K562 (cell line): ENCODE measurements around the gene ZNF322. TPM values are rescaled to one million over a fixed set of nuclear protein-coding genes. Genes with fewer than 3 reads are reported as not detected.

Source experiments
- ATAC-seq: fragments of 200-7000 bp; cut with Tn5 transposase; 3 replicates; pipeline ENCODE4 v1.9.1; 2020; ENCODE audit warnings: moderate library complexity
- BruUV-seq: library from RNA; stranded (reverse); fragments of 400-500 nt; replicated peaks from 2 replicates; lab custom pipeline; 2021; lab: Mats Ljungman, UMichigan
- CTCF ChIA-PET: fragments of 300-600 bp; formaldehyde crosslinking; extraction: SDS; loops from one replicate; lab custom pipeline; 2021; ENCODE audit warnings: low intra/inter-chr PET ratio; lab: Yijun Ruan, JAX
- POLR2A ChIA-PET: fragments of 300-600, 350-650 bp; sonication (Branson Sonifier 250); formaldehyde crosslinking; extraction: SDS; loops from one replicate; lab custom pipeline; 2021; ENCODE audit warnings: antibody characterized with exemption, inconsistent platforms; lab: Yijun Ruan, JAX
- DNase-seq, 4 experiments: peaks; one replicate each; pipeline versions ENCODE4 v3.0.0 to v3.0.0-alpha.2; 2011 to 2018; ENCODE audit warnings: low spot score in 3 of 4, mixed read lengths in 3 of 4; ENCODE audit errors: extremely low read depth in 1 of 4
- FAIRE-seq: peaks from 2 replicates; lab custom pipeline; 2011; peaks lifted over from hg19 to GRCh38; lab: Jason Lieb, UNC
- H2AFZ ChIP-seq: 2 replicates; pipeline ENCODE4 v1.6.0; 2011; ENCODE audit warnings: low read depth, low read length, control low read depth, inconsistent platforms
- H3K27ac ChIP-seq: fragments of 200-600 bp; 3 replicates; pipeline ENCODE4 v1.8.0; 2011; ENCODE audit warnings: low read depth, mild to moderate bottlenecking, control low read depth, inconsistent platforms, low read length, moderate library complexity, mixed read lengths; ENCODE audit errors: extremely low read depth
- H3K27me3 ChIP-seq, 2 experiments: fragments of 300-600 bp in 1 of 2; 2 replicates in 1 of 2; 3 replicates in 1 of 2; pipeline versions ENCODE4 v1.6.0 to v1.8.0; 2011; ENCODE audit warnings: inconsistent platforms in 2 of 2, low read length in 2 of 2, mild to moderate bottlenecking in 1 of 2, mixed read lengths in 1 of 2, moderate library complexity in 1 of 2; ENCODE audit not compliant: control insufficient read depth in 2 of 2, insufficient read depth in 2 of 2
- H3K36me3 ChIP-seq: fragments of 300-600 bp; 3 replicates; pipeline ENCODE4 v1.8.0; 2011; ENCODE audit warnings: mild to moderate bottlenecking, low read length, inconsistent platforms; ENCODE audit not compliant: control insufficient read depth, insufficient read depth
- H3K4me1 ChIP-seq, 2 experiments: fragments of 200-600 bp in 1 of 2; replicated peaks in 1 of 2; 2 replicates in 1 of 2; 3 replicates in 1 of 2; pipeline versions ENCODE4 v1.5.1 to v1.8.0; 2011; ENCODE audit warnings: inconsistent platforms in 2 of 2, low read length in 2 of 2, mild to moderate bottlenecking in 1 of 2, mixed read lengths in 1 of 2, moderate library complexity in 1 of 2; ENCODE audit not compliant: control insufficient read depth in 2 of 2, insufficient read depth in 2 of 2
- H3K4me2 ChIP-seq: 2 replicates; pipeline ENCODE4 v1.6.1; 2011; ENCODE audit warnings: low read length, control low read depth, inconsistent platforms, mixed read lengths; ENCODE audit not compliant: insufficient read depth
- H3K4me3 ChIP-seq: fragments of 200-600 bp; sonication (generic), shearing (Covaris generic); 2 replicates; pipeline ENCODE4 v1.5.1; 2016; ENCODE audit warnings: control low read depth, inconsistent platforms
- H3K79me2 ChIP-seq: fragments of 200-600 bp; 3 replicates; pipeline ENCODE4 v1.8.0; 2011; ENCODE audit warnings: low read length, inconsistent platforms; ENCODE audit not compliant: control insufficient read depth, insufficient read depth
- H3K9ac ChIP-seq, 2 experiments: 2 replicates each; pipeline versions ENCODE4 v1.6.0 to v1.6.1; 2011; ENCODE audit warnings: low read depth in 2 of 2, low read length in 2 of 2, control low read depth in 1 of 2, inconsistent platforms in 1 of 2, mild to moderate bottlenecking in 1 of 2, mixed read lengths in 1 of 2; ENCODE audit not compliant: insufficient read depth in 1 of 2
- H3K9me1 ChIP-seq: one replicate; pipeline ENCODE4 v1.6.0; 2011; ENCODE audit warnings: inconsistent platforms, mild to moderate bottlenecking, low read length, moderate library complexity; ENCODE audit not compliant: control insufficient read depth, insufficient read depth
- H3K9me3 ChIP-seq: replicated peaks from 2 replicates; pipeline ENCODE4 v1.5.1; 2011; ENCODE audit warnings: low read depth, low read length, inconsistent platforms; ENCODE audit not compliant: control insufficient read depth, insufficient read depth
- H4K20me1 ChIP-seq: replicated peaks from 2 replicates; pipeline ENCODE4 v1.6.1; 2011; ENCODE audit warnings: low read length, inconsistent platforms, mixed read lengths; ENCODE audit not compliant: control insufficient read depth, insufficient read depth
- ATF3 ChIP-seq, 2 experiments: fragments of 450-650 bp in 1 of 2; sonication (generic) in 1 of 2; formaldehyde crosslinking in 1 of 2; IDR thresholded peaks in 1 of 2; conservative IDR thresholded peaks in 1 of 2; 2 replicates each; pipeline versions ENCODE4 v1.6.1 to v1.8.1; 2016 to 2023; ENCODE audit warnings: mild to moderate bottlenecking in 2 of 2, moderate library complexity in 2 of 2, inconsistent platforms in 1 of 2, missing genetic modification reagents in 1 of 2
- BRD9 ChIP-seq: fragments of 450-650 bp; IDR thresholded peaks from 2 replicates; pipeline ENCODE4 v1.6.1; 2018; ENCODE audit warnings: low read depth; ENCODE audit not compliant: partially characterized antibody
- DPF2 ChIP-seq: fragments of 450-650 bp; IDR thresholded peaks from 2 replicates; pipeline ENCODE4 v1.6.1; 2016
- FOXK2 ChIP-seq, 2 experiments: fragments of 450-650 bp; IDR thresholded peaks in 1 of 2; conservative IDR thresholded peaks in 1 of 2; 2 replicates each; pipeline ENCODE4 v1.6.1; 2016; ENCODE audit warnings: low read depth in 2 of 2, mild to moderate bottlenecking in 1 of 2
- GATA2 ChIP-seq: sonication (generic); formaldehyde crosslinking; IDR thresholded peaks from 2 replicates; pipeline ENCODE4 v1.4.0; 2020; ENCODE audit warnings: mild to moderate bottlenecking, missing genetic modification reagents
- MTA1 ChIP-seq: fragments of 450-650 bp; IDR thresholded peaks from 2 replicates; pipeline ENCODE4 v1.6.1; 2017; ENCODE audit warnings: borderline replicate concordance
- SMARCA4 ChIP-seq: fragments of 450-650 bp; IDR thresholded peaks from 2 replicates; pipeline ENCODE4 v1.6.1; 2016
- TAF1 ChIP-seq: IDR thresholded peaks from 2 replicates; pipeline ENCODE4 v1.6.1; 2011; ENCODE audit warnings: mild to moderate bottlenecking, low read length, moderate library complexity; ENCODE audit not compliant: insufficient read depth, control insufficient read depth, severe bottlenecking; ENCODE audit errors: extremely low read depth
- TARDBP ChIP-seq: fragments of 450-650 bp; IDR thresholded peaks from 2 replicates; pipeline ENCODE4 v1.6.1; 2016
- ZBTB12 ChIP-seq: fragments of 250-450 bp; sonication (Bioruptor Pico); IDR thresholded peaks from 2 replicates; pipeline ENCODE4 v1.4.0; 2020
- ZNF830 ChIP-seq: fragments of 250-450 bp; sonication (Bioruptor Pico); IDR thresholded peaks from 2 replicates; pipeline ENCODE4 v1.5.0; 2021; ENCODE audit warnings: mild to moderate bottlenecking
- WGBS: fragments of 100-300 bp; shearing (Covaris generic); methylation state at CpG from one replicate; pipeline ENCODE4 v1.1.6; 2016; ENCODE audit warnings: low coverage, mixed read lengths; ENCODE audit not compliant: insufficient coverage; ENCODE audit errors: missing lambda C conversion rate; 5-methylcytosine and 5-hydroxymethylcytosine counted together
- in situ Hi-C: fragments of 300-500 bp; cut with MboI; formaldehyde crosslinking; loops from 4 replicates; pipeline ENCODE4 v1.15.0; 2018; ENCODE audit warnings: inconsistent platforms, mixed read lengths
- intact Hi-C: fragments of 100-400 bp; cut with micrococcal nuclease; formaldehyde crosslinking; loops from 2 replicates; pipeline ENCODE4 v1.14.2; 2022
- polyA plus RNA-seq, 8 experiments: library from polyadenylated mRNA; depleted of rRNA in 4 of 8; stranded (reverse) in 5 of 8; unstranded in 3 of 8; fragments of >200 nt; fragmentation: Nextera tagmentation in 2 of 8; fragmentation: Illumina TruSeq in 1 of 8; extraction: Ambion mirVana in 2 of 8; extraction: Trizol in 1 of 8; gene quantifications; 2 replicates each; pipeline versions ENCODE4 v1.2.1 to v1.2.3, GENCODE V29; 2011 to 2014; ENCODE audit warnings: inconsistent platforms in 1 of 8, missing spikeins in 1 of 8
- total RNA-seq, 7 experiments: library from RNA; depleted of rRNA in 6 of 7; stranded (reverse); fragments of >200 nt in 6 of 7; fragmentation: Illumina TruSeq in 2 of 7; extraction: Trizol in 2 of 7; gene quantifications; 2 replicates each; pipeline versions ENCODE4 v1.2.1 to v1.2.3, GENCODE V29; 2011 to 2021; ENCODE audit warnings: low replicate concordance in 1 of 7
- TF ChIP-seq, protein P1 (sequence below): fragments of 450-650 bp; IDR thresholded peaks from 2 replicates; pipeline ENCODE4 v1.6.1; 2016

Gene ZNF322
- total and polyA plus RNA-seq, 9 of the 15 experiments (the other 6 are each of a cell fraction or from before 2014, with no cell fraction given): 4.7 to 31.2 (median 18.7) TPM

GRCh38 chr6:26660000-26660361 is 435 bp upstream of the ZNF322 start:
- Histone ChIP-seq H3K9ac (peak overlapping the region; percentile 67 to 93), H3K9me3 (no peaks in the 10 kb centered on the region), H4K20me1 (no peaks in the 10 kb centered on the region), H3K36me3 (peaks cover 24% of the 10 kb centered on the region), H3K9me1 (no peaks in the 10 kb centered on the region), H3K4me2 (peak overlapping the region; percentile 94), H3K27ac (peak overlapping the region; percentile 40; the same call in 2 of the 3 replicates), H3K79me2 (peaks cover 20% of the 10 kb centered on the region), H2AFZ (peak overlapping the region; percentile 98), H3K4me1 (peaks cover 3 to 14% of the 10 kb centered on the region in 2 experiments; a peak in 3 of 5 replicates), H3K27me3 (peaks cover 7 to 12% of the 10 kb centered on the region in 2 experiments), H3K4me3 (peak overlapping the region; percentile 63)
- ATAC-seq: peak; percentile 57
- ChIA-PET POLR2A (interaction anchor here (0.7 to 1.3 kb wide), 2 partner anchors 65 to 459 kb away, joined by 3 read pairs; no protein-coding TSS in a partner anchor), CTCF (no interaction called here)
- DNase-seq: peak; percentile 54 to 63 (median 56)
- TSS peak; percentile 77 for BruUV-seq
- WGBS: 2% methylated on average over 5 of the region's 5 CpGs
- no peak for FAIRE-seq
- in situ Hi-C loops: loop anchor here (10.0 kb wide), 1 partner anchor 55 kb away; no protein-coding TSS in a partner anchor
- intact Hi-C loops: no loop called here
- TF ChIP-seq SMARCA4 (peak; percentile 40; the same call in 1 of the 2 replicates), BRD9 (peak; percentile 38), GATA2 (CRISPR knock-in tag) (peak; percentile 73; the same call in 1 of the 2 replicates), TARDBP (no peak), MTA1 (peak; percentile 64; the same call in 1 of the 2 replicates), FOXK2 (conservative IDR thresholded peaks at IDR 0.05 in 1 of 2, IDR thresholded peaks at IDR 0.05 in 1 of 2; ENCODE audit: low read depth in 2 of 2) (peak in 1 of 2 experiments; percentile 10; a peak in 1 of 4 replicates), TAF1 (no peak), DPF2 (peak; percentile 72), ZNF830 (0 out of 2 replicates have a peak, but pooled peaks have one; percentile 70), ATF3 (IDR thresholded peaks at IDR 0.05) (no peak), ATF3 (CRISPR knock-in tag; conservative IDR thresholded peaks at IDR 0.05) (0 out of 2 replicates have a peak, but pooled peaks have one; percentile 44), ZBTB12 (CRISPR knock-in tag) (no peak)
- TF ChIP-seq, protein P1, sequence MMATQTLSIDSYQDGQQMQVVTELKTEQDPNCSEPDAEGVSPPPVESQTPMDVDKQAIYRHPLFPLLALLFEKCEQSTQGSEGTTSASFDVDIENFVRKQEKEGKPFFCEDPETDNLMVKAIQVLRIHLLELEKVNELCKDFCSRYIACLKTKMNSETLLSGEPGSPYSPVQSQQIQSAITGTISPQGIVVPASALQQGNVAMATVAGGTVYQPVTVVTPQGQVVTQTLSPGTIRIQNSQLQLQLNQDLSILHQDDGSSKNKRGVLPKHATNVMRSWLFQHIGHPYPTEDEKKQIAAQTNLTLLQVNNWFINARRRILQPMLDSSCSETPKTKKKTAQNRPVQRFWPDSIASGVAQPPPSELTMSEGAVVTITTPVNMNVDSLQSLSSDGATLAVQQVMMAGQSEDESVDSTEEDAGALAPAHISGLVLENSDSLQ: 0 out of 2 replicates have a peak, but pooled peaks have one; percentile 5
